Subcutaneous adipose tissue (tissue), 4 donors: ENCODE measurements around the gene MYT1. TPM values are rescaled to one million over a fixed set of nuclear protein-coding genes. Genes with fewer than 3 reads are reported as not detected.

Experiments used
- total RNA-seq, 4 donors: library from RNA; depleted of rRNA; stranded (reverse); fragments of >200 nt; gene quantifications; one replicate each; pipeline ENCODE4 v1.1.0, GENCODE V29; 2016
- TF ChIP-seq, protein P1 (sequence below): fragments of 450-650 bp; IDR thresholded peaks from one replicate; pipeline ENCODE4 v1.5.1; 2016; ENCODE audit warnings: low read depth, mild to moderate bottlenecking, control low read depth, antibody characterized with exemption, moderate library complexity

Gene MYT1
- total RNA-seq, 4 donors from 2014 or later = not detected

DNA sequence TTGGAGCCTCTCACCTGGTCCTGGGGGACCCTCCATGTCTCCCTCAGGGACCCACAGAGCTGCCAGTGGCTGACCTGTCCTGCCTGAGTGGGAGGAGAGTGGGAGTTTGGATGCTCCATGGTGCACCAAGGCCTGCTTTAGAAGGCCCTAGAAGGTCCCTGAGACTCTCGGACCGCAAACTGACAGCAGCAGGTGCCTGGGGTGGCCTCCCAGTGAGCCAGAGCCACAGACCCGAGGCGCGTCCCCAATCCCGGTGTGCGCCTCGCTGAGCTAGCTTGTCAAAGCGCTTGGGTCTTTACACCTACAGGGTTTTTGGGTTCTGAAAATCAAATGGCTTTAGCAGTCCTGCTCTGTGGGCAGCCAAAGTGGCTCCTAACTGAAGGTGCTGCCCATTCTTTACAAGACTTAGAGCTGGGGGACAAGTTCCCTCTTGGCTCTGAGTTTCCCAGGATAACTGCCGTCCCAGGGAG, 4.9 kb downstream of the MYT1 start:
- TF ChIP-seq, protein P1, sequence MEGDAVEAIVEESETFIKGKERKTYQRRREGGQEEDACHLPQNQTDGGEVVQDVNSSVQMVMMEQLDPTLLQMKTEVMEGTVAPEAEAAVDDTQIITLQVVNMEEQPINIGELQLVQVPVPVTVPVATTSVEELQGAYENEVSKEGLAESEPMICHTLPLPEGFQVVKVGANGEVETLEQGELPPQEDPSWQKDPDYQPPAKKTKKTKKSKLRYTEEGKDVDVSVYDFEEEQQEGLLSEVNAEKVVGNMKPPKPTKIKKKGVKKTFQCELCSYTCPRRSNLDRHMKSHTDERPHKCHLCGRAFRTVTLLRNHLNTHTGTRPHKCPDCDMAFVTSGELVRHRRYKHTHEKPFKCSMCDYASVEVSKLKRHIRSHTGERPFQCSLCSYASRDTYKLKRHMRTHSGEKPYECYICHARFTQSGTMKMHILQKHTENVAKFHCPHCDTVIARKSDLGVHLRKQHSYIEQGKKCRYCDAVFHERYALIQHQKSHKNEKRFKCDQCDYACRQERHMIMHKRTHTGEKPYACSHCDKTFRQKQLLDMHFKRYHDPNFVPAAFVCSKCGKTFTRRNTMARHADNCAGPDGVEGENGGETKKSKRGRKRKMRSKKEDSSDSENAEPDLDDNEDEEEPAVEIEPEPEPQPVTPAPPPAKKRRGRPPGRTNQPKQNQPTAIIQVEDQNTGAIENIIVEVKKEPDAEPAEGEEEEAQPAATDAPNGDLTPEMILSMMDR = no peak

DNA sequence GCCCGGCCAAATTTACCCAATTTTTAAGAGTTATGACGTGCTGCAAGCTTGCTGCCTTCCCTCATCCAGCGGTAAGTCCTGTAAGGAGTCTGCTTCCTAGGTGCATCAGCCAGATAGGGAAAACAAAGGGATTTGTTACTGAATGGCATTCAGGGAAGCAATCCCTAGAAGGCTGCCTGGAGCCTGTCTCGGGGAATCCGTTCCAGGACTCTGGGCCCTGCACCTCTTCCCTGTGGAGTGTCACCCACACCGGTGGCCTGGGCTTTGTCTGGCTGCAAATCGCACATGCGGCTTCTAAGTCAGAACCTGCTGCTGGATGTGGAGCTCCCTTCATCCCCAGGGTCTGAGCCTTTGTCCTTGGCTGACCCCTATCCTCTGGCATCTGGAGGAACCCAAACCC, 7.0 kb downstream of the MYT1 start:
- TF ChIP-seq, protein P1 = no peak

DNA sequence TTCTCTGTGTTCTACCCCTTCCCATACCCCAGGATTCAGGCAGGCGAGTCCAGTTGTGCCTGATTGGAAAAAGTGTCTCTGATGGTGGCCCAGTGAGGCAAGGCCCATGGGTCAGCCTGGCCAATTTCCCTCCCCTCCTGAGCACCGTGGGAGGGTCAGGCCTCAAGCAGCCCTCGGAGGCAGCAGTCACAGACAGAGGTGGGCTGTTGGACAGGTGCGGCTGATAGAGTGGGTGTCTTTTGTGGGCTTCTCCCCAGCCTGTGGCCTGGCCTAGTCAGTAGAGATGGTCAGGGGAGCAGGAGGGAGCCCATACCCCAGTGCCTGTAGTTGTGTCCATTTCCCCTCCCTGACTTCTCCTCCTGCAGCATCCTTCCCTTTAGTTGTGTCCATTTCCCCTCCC, 8.9 kb downstream of the MYT1 start:
- TF ChIP-seq, protein P1 = no peak

DNA sequence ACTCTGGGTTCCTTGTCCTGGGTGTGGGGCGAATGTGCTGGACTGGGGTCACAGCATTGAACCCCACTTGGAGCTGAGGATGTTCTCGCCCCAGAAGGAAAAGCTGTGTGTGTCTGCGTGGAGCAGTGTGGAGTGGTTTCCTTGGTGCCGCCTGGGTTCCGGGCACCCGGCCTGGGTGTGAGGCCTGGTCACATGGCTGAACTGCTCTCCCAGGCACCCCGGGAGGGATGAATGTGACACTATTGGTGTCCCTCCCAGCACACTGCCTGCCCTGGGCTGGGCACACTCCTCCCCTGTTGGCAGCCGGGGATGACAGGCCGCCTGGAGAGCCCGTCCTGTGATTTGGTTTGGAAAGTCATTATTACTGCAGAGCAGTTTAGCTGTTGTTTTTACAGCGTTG, 12.3 kb downstream of the MYT1 start:
- TF ChIP-seq, protein P1 = no peak

DNA sequence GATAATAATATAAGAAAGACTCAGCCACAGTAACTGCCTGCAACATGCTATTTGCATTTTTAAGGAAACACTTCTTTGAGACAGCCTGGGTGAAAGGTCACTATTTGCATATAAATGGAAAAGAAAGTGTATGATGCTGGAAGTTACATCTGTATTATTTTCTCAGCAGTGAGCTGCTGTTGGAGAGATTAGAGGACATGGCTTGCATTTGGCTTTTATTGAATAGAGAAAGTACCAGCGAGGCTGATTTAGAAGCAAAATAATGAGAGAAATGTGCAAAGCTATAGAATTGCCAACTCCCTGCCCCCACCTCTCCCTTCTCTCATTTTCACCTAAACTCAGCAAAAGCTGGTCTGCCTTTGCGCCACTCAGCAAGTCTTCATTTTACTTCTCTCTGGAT, 12.7 kb downstream of the MYT1 start:
- TF ChIP-seq, protein P1 = no peak

DNA sequence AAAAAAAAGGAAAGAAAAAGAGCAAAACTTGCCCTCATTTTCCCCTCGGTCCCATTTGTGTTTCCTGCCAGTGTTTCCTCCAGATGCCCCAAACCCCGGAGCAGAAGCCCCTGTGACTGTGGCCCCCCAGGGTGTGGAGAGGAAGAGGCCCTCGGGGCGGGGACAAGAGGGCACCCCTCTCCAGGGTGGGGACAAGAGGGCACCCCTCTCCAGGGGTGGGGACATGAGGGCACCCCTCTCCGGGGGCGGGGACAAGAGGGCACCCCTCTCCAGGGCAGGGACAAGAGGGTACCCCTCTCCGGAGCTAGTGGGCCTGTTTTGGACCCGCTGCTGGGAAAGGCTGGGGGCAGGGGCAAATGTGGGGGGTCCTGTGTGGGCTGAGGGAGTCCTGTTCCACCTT, 13.1 kb downstream of the MYT1 start:
- TF ChIP-seq, protein P1 = no peak

DNA sequence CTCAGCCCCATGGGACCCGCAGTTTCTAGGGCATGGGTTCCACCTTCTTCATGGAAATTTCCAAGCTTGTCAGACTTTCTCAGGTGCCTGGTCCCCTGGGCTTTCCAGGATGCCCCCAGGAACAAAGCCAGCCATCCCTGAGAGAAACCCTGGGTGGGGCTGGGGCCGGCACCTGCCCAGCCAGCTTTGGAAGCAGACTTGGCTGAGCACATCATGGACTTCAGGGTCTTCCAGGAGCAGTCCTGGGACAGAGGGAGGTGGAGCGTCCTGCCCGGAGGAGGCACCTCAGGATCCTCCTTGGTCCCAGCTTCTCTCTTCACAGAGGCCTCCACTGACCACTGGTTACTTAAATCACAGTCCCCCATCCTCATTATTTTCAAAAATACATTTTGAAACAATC, 13.5 kb downstream of the MYT1 start:
- TF ChIP-seq, protein P1 = no peak
